ENCODE results near the gene ACKR3.

Gene ACKR3

DNA sequence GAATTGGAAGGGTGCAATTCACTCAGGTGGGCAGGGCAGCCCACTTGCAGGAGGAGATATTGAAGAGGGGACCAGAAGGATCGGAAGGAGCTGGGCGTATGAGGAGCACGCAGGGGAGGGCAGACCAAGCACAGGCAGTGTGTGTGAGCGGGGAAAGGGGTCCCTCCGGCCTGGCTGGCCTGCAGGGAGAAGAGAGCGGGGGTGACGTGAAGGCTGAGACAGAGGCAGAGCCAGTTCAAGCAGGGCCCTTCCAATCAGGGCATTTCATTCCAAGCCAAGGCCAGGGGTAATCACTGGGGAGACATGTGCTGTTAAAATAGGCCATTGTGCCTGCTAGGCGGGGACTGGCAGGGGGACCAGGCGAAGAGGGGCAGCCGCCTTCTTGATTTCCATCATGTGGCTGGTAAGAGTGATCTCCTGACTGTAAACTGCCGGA lies 62.2 kb downstream of the ACKR3 start:
- Histone ChIP-seq H3K36me3 (ENCODE audit: control insufficient read depth, insufficient read depth, low read length) (no peaks in the 10 kb centered on the region), H3K4me3 (ENCODE audit: low read length) (no peak overlapping the region), H3K9me3 (ENCODE audit: control insufficient read depth, low read length) (no peaks in the 10 kb centered on the region), H3K4me1 (ENCODE audit: control insufficient read depth, insufficient read depth, low read length) (peaks cover 6% of the 10 kb centered on the region), H3K27me3 (ENCODE audit: control insufficient read depth, insufficient read depth, low read length) (peaks cover 8% of the 10 kb centered on the region), H3K9ac (ENCODE audit: low read length) (no peak overlapping the region)

Data from mucosa of stomach (tissue), 1 donor.